Progenitor cell of endocrine pancreas (in vitro differentiated cells): ENCODE data around the gene SPATA31E1. TPM values are rescaled to one million over a fixed set of nuclear protein-coding genes. Genes with fewer than 3 reads are reported as not detected.
"Not testable (repeated sequence)": the region's sequence is repeated elsewhere in the genome, so short reads cannot be mapped to it uniquely, and the experiment has no call there.

Experiments used
- DNase-seq: peaks from one replicate; pipeline ENCODE4 v3.0.0; 2021; ENCODE audit warnings: low spot score; ENCODE audit not compliant: unreplicated experiment
- H3K27ac Mint-ChIP-seq: 2 replicates; pipeline ENCODE4 v1.8.0; 2021; ENCODE audit warnings: mild to moderate bottlenecking, moderate library complexity, mixed read lengths
- H3K27me3 Mint-ChIP-seq: 2 replicates; pipeline ENCODE4 v1.8.0; 2021; ENCODE audit warnings: mixed read lengths
- H3K36me3 Mint-ChIP-seq: 2 replicates; pipeline ENCODE4 v1.8.0; 2022; ENCODE audit warnings: mixed read lengths; ENCODE audit not compliant: insufficient read depth
- H3K4me1 Mint-ChIP-seq: 2 replicates; pipeline ENCODE4 v1.8.0; 2021; ENCODE audit warnings: low read depth, mixed read lengths
- H3K4me3 Mint-ChIP-seq: 2 replicates; pipeline ENCODE4 v1.8.0; 2021; ENCODE audit warnings: low read depth, mild to moderate bottlenecking, moderate library complexity, mixed read lengths
- H3K9me3 Mint-ChIP-seq: 2 replicates; pipeline ENCODE4 v1.8.0; 2021; ENCODE audit warnings: low read depth, mixed read lengths
- total RNA-seq: library from RNA; stranded (reverse); gene quantifications from 2 replicates; pipeline ENCODE4 v1.2.1, GENCODE V29; 2021

The SPATA31E1 gene
- total RNA-seq, 1 donor from 2014 or later = not detected

GRCh38 chr9:87921561-87921960 is 38.9 kb downstream of the SPATA31E1 start:
- not testable (repeated sequence) for H3K9me3 Mint-ChIP-seq

GRCh38 chr9:87923012-87923411 is 40.3 kb downstream of the SPATA31E1 start:
- DNase-seq, H3K4me3 Mint-ChIP-seq, H3K27me3 Mint-ChIP-seq, H3K27ac Mint-ChIP-seq, H3K4me1 Mint-ChIP-seq, H3K9me3 Mint-ChIP-seq, H3K36me3 Mint-ChIP-seq: not testable (repeated sequence)

More at GRCh38 chr9:87921561-87921960, 38.9 kb downstream of the SPATA31E1 start:
- not testable (repeated sequence) for H3K4me3 Mint-ChIP-seq, H3K27me3 Mint-ChIP-seq, H3K27ac Mint-ChIP-seq, DNase-seq, H3K4me1 Mint-ChIP-seq, H3K36me3 Mint-ChIP-seq

- not testable (repeated sequence) for H3K4me1 Mint-ChIP-seq, DNase-seq, H3K9me3 Mint-ChIP-seq, H3K4me3 Mint-ChIP-seq, H3K27ac Mint-ChIP-seq, H3K36me3 Mint-ChIP-seq, H3K27me3 Mint-ChIP-seq
Observed at GRCh38 chr9:87924851-87925250, 42.2 kb downstream of the SPATA31E1 start.

- not testable (repeated sequence) for DNase-seq, H3K27ac Mint-ChIP-seq, H3K36me3 Mint-ChIP-seq, H3K4me3 Mint-ChIP-seq, H3K4me1 Mint-ChIP-seq, H3K9me3 Mint-ChIP-seq, H3K27me3 Mint-ChIP-seq
Observed at GRCh38 chr9:87929152-87929551, 46.5 kb downstream of the SPATA31E1 start.

GRCh38 chr9:87934444-87934843 is 51.8 kb downstream of the SPATA31E1 start:
- not testable (repeated sequence) for H3K27ac Mint-ChIP-seq, H3K4me3 Mint-ChIP-seq, DNase-seq, H3K9me3 Mint-ChIP-seq, H3K4me1 Mint-ChIP-seq, H3K36me3 Mint-ChIP-seq, H3K27me3 Mint-ChIP-seq

- not testable (repeated sequence) for H3K9me3 Mint-ChIP-seq, H3K27me3 Mint-ChIP-seq, DNase-seq, H3K36me3 Mint-ChIP-seq, H3K27ac Mint-ChIP-seq, H3K4me3 Mint-ChIP-seq, H3K4me1 Mint-ChIP-seq
Observed at GRCh38 chr9:87937352-87937751, 54.7 kb downstream of the SPATA31E1 start.

- H3K4me1 Mint-ChIP-seq = not testable (repeated sequence)
Observed at GRCh38 chr9:87937918-87938317, 55.2 kb downstream of the SPATA31E1 start.

GRCh38 chr9:87938336-87938735 is 55.7 kb downstream of the SPATA31E1 start:
- H3K27ac Mint-ChIP-seq, H3K36me3 Mint-ChIP-seq, H3K4me1 Mint-ChIP-seq, H3K27me3 Mint-ChIP-seq, DNase-seq, H3K9me3 Mint-ChIP-seq, H3K4me3 Mint-ChIP-seq: not testable (repeated sequence)

More at GRCh38 chr9:87937918-87938317, 55.2 kb downstream of the SPATA31E1 start:
- not testable (repeated sequence) for H3K27me3 Mint-ChIP-seq, H3K4me3 Mint-ChIP-seq, H3K36me3 Mint-ChIP-seq, H3K9me3 Mint-ChIP-seq, H3K27ac Mint-ChIP-seq, DNase-seq

Other genes with a start within 250 kb of the SPATA31E1 start
- gene CTSL, start 156.8 kb upstream of the SPATA31E1 start, total RNA-seq = 38.6 and 47.5 TPM in 2 replicates
- not detected in 2 replicates for gene SPATA31C1, start 35.1 kb downstream of the SPATA31E1 start, total RNA-seq
- 23.9 and 25.2 TPM in 2 replicates for gene CDK20, start 91.7 kb downstream of the SPATA31E1 start, total RNA-seq